ENCODE results near the gene TMEM88.

GRCh38 chr17:7845359-7846062 lies 9.4 kb upstream of the TMEM88 start:
- TF ChIP-seq CTCF (conservative IDR thresholded peaks at IDR 0.05; ENCODE audit: low read length) (no peak), EZH2phosphoT487 (IDR thresholded peaks at IDR 0.05; ENCODE audit: borderline replicate concordance) (no peak)

All from Loucy (cell line).